Activated T-helper 9 cell treated with anti-CD3 and anti-CD28 coated beads, Interleukin-2, amount 50 U/mL, for 16 hours (primary cell): ENCODE measurements around the gene OTOG.

Source experiments
- DNase-seq: peaks from one replicate; pipeline ENCODE4 v3.0.0-alpha.2; 2020; ENCODE audit warnings: low read depth

Gene OTOG

DNA sequence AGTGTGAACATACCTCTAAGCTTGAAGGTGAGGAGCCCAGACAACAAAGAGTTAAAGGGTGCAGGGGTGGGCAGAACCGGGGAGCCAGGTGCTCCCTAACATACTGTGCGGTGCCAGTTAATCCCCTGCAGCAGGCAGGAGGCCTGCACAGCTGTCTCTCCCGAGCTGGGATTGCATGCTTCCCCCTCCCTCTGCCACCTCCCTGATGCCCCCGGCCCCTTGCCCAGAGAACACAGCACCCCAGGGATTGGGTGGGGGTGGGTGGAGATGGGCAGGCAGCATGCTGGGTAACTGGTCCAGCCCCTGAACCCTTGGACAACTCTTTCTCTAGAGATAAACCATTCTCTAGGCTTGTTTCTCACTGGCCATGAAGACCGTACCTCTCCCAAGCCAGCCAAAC lies 104.6 kb downstream of the OTOG start:
- DNase-seq, result no peak

- no peak for DNase-seq
Observed at GRCh38 chr11:17652556-17652955, 105.5 kb downstream of the OTOG start.

DNA sequence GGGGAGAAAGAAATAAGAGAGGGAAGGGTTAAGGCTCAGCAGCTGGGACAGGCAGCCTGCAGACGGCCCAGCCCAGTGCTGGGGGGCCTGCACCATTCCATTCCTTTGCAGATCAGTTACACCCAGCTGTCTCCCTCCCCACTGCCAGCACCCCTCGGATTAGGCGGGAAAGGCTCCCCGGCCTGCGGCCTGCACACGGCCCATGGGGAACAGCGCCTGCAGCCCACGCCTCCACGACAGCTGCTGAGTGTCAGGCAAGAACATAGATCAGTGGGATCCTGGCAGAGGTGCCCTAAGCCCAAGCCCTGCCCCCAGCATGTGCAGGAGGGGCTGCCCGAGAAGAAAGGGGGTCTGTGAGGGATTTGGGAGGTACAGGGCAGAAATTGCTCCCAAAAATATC lies 106.6 kb downstream of the OTOG start:
- no peak for DNase-seq

DNA sequence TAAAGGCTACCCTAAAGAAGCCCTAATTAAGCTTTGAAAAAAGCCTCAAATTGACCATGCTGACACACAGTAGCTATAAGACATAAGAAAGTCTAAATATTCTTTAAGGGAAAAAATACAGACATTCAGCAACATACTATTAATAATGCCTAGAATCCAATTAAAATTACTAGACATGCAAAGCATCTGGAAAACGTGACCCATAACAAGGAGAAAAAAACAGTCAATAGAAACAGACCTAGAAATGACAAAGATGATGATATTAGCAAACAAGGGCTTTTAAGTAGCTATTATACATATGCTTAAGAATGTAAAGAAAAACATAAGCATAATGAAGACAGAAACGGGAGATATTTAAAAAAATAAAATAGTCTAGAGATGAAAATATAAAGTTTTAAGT lies 108.6 kb downstream of the OTOG start:
- no peak for DNase-seq

- DNase-seq, result no peak
Observed at GRCh38 chr11:17658211-17658610, 111.2 kb downstream of the OTOG start.

DNA sequence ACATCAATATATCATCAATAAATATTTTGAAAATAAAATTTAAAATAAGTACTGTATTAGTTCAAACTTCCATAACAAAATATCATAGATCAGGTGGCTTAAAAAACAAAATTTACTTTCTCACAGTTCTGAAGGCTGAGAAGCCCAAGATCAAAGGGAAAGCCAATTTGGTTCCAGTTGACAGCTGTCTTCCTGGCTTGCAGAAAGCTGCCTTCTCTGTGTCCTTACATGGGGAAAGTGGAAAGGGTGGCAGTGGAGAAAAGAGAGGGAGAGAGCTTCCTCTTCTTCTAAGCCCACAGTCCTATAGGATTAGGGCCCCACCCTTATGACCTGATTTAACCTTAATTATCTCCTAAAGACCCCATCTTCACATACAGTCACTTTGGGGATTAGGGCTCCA lies 121.1 kb downstream of the OTOG start:
- DNase-seq, result no peak

GRCh38 chr11:17672469-17672868 lies 125.4 kb downstream of the OTOG start:
- DNase-seq, result no peak

- no peak for DNase-seq
Observed at GRCh38 chr11:17673951-17674350, 126.9 kb downstream of the OTOG start.

GRCh38 chr11:17682848-17683247 lies 135.8 kb downstream of the OTOG start:
- no peak for DNase-seq

DNA sequence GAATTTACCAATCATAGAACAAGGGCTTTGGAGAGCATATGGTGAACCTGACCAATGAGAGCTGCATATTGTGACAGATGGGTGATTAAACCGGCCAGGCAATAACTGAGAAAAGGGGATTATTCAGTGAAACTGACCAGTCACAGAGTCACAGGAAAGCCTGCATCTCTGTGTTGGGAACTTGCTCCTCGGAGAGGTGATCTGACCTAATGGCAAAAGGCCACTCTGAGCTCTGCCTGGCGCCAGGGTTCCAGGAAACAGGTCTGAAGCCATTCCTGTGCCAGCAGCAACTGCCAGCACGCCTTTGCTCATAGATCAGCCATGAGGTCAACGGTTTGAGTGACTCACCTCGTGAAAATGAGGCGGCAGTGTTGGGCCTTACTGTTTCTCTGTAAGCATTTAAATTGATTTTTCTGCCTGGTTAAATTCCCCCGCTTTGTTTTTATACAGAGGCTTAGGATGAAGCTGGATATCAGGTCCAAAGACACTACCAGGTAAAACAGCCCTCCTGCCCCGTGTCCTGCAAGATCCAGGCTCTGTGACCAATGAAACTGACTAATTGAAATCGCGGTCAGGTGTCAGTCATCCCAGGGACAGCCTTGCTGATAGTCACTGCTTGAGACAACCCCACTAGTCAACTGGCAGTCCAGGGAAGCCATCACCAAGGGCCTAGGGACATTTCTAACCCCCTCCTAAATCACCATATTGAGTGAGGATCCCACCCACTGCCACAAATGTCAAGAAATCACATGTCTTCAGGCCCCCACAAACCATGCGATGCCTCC lies 136.5 kb downstream of the OTOG start:
- no peak for DNase-seq

- no peak for DNase-seq
Observed at GRCh38 chr11:17684550-17684949, 137.5 kb downstream of the OTOG start.

DNA sequence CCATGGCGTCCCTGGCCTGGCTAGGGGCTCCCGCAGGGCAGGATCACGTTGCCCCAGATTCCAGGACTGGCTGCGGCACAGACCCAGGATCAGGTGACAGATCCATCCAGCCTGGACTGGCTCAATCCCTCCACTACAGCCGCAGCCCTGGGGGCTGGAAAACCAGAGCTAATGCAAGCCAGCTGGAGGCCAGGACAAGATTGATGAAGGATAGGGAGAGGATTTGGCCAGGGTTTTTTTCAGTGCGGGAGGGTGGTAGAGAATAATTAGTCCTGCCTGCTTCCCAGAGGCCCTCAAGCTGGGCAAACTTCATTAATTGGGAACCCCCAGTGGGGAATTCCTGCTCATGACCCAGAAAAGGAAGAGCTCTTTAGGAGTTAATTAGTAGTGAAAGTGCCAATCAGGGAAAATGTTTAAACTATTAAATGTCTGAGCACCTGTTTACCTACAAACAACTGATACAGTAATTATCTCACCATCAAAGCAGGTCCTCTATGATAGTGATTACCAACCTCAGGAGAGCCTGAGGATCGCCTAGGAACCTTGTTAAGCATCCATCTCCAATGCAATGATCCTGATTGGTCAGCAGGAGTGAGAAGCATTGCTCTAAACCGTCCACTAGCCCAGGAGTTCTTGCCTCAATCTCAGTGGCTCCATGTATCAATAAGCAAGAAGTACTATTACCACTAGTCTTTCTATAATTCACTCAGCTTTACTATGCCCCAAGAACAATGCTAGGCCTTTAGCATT lies 139.3 kb downstream of the OTOG start:
- no peak for DNase-seq

DNA sequence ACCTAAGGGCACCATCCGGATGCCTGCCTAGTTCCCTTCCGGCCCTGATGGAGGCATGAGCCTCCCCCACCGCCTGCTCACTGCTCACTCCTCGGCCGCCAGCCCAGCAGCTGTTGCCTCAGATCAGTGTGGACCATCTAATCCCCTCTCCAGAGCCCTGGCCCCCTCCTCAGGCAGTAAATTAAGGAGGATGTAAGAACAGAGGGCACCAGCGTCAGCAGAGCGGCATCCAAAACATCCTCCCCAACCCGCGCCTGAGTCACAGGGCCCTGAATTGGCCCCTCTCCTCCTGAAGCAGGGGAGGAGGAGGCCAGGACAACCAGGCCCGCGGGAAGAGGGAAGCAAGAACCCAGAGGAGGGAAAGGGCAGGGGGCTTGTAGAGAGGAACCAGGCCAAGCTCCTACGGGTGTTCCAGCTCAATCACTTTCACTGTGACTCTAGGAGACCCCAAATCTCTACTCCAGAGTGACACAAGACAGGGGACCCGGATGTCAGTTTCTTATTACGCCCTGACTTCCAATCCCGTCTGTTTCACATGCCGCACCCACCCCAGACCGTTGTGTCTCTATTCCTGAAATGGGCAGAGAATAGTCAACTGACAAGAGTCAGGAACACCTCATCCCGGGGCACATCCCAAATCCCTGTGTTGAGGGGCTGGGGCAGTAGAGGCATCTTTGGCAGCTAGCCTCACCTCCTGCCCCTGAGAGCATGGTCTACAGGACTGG lies 141.0 kb downstream of the OTOG start:
- DNase-seq, result no peak

GRCh38 chr11:17691550-17691949 lies 144.5 kb downstream of the OTOG start:
- DNase-seq, result no peak

GRCh38 chr11:17691976-17692375 lies 144.9 kb downstream of the OTOG start:
- DNase-seq, result no peak

GRCh38 chr11:17692931-17693330 lies 145.9 kb downstream of the OTOG start:
- DNase-seq, result no peak

- no peak for DNase-seq
Observed at GRCh38 chr11:17693531-17693930, 146.5 kb downstream of the OTOG start.

GRCh38 chr11:17694494-17695110 lies 147.5 kb downstream of the OTOG start:
- no peak for DNase-seq

- no peak for DNase-seq
Observed at GRCh38 chr11:17695454-17696441, 148.7 kb downstream of the OTOG start.

- no peak for DNase-seq
Observed at GRCh38 chr11:17696741-17697140, 149.7 kb downstream of the OTOG start.
